Measurements from ENCODE around the gene GPN3.
"Not testable (repeated sequence)": the region's sequence is repeated elsewhere in the genome, so short reads cannot be mapped to it uniquely, and the experiment has no call there.

The GPN3 gene

GRCh38 chr12:110444455-110444854 is 23.6 kb downstream of the GPN3 start:
- DNase-seq (ENCODE audit: low read depth, low spot score), result no peak

DNA sequence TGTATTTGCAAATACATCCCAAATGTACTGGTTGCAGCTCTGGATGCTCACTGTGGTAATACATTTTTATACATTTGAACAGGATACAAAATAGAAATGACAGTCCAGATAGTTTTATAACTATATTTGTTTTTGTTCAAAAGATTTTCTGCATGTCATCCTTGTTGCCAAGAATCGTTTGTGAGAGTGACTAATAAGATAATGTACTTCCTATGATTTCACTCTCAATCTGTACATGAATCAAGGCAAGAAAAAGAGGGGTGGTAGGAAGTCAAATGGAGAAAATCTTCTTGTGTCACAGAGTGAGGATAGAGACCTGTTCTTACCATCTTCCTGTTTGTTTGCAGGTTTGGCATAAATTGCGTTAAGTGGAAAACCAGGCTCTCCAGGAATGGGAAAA is 31.8 kb downstream of the GPN3 start:
- DNase-seq (ENCODE audit: low read depth, low spot score), result no peak

DNA sequence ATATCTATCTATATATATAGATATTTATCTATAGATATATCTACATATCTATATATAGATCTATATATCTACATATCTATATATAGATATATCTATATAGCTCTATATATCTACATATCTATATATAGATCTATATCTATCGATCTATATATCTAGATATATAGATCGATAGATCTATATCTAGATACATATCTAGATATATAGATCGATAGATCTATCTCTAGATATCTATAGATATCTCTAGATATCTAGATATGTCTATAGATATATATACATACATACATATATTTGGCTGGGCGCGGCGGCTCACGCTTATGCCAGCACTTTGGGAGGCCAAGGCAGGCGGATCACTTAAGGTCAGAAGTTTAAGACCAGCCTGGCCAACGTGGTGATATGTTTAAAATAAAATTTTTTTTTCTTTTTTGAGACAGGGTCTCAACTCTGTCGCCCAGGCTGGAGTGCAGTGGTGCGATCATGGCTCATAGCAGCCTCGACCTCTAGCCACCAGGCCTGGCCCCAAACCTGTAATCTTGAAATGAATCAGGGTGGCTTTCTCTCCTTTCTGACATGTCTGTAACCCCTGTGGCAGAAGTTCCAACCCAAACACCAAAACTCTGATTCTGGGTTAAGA is 36.0 kb downstream of the GPN3 start:
- DNase-seq (ENCODE audit: low read depth, low spot score), result no peak

DNA sequence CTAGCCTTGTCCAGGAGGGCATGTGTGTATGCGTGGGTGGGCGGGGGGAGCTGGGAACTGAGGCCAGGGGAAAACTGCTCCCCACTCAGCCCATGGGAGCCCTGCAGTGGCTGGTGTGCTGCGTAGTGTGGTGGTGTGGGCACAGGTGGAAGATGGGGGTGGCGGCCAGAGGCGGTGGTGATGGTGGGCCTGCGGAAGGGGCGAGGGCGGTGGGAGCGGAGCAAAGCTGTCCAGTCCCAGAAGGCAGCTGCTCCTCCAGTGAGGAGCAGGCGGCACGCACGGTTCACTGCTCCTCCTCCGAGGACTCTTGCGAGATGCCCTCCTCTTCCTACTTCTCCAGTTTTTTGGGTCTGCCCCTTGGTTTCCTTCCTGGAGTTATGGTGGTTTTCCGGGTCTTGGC is 38.4 kb downstream of the GPN3 start:
- not testable (repeated sequence) for DNase-seq (ENCODE audit: low read depth, low spot score)

- no peak for DNase-seq (ENCODE audit: low read depth, low spot score)
Observed at GRCh38 chr12:110426406-110426805, 41.7 kb downstream of the GPN3 start.

DNA sequence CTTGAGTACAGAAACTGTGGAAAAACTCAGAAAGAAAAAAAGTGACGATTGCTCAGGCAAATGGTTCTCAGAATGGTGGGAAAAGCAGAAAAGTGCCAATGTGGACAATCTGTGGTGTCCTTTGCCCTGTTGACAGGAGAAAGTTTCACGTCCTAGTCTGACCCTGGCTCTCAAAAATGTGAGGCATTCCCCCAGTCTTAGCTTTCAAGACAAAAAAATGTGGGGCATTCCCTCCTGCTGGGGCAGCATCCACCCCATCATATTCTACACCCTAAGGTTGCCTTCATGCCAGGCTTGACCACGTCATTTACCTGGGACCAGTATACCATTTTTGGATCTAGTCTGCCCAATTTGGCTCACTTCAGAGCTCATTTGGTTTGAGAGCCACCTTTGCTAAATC is 43.8 kb downstream of the GPN3 start:
- no peak for DNase-seq (ENCODE audit: low read depth, low spot score)

DNA sequence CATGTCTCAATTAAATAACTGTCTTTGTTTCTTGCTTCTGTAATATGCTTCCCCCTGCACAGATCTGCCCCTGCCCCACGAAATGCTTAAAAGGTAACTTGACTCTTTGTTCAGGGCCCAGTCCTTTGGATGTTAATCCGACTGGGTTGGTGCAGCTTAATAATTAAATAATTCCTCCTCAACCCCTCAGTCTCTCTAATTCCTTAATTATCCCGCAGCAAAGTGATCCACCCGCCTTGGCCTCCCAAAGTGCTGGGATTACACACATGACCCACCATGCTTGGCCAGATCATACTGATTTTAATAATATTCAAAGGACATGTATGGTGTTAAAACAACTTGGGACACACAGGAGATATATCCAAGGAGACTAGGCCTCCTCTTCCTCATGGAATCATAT is 46.4 kb downstream of the GPN3 start:
- DNase-seq (ENCODE audit: low read depth, low spot score), result no peak

DNA sequence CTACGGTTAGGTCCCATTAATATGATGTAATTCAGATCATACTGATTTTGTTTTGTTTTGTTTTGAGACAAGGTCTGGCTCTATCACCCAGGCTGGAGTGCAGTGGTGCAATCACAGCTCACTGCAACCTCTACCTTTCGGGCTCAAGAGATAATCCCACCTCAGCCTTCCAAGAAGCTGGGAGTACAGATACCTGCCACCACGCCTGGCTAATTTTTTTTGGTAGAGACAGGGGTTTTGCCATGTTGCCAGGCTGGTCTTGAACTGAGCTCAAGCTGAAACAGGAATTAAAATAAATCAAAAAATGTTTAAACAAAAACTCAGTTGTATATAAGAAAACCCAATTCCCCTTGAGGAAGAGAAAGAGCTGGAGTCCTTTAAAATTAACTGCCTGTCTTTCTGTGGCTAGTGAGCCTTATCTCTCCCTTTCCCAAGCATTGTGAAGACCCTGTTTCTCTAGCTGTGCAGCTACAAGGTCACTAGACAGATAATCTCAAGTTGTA is 46.8 kb downstream of the GPN3 start:
- no peak for DNase-seq (ENCODE audit: low read depth, low spot score)

DNA sequence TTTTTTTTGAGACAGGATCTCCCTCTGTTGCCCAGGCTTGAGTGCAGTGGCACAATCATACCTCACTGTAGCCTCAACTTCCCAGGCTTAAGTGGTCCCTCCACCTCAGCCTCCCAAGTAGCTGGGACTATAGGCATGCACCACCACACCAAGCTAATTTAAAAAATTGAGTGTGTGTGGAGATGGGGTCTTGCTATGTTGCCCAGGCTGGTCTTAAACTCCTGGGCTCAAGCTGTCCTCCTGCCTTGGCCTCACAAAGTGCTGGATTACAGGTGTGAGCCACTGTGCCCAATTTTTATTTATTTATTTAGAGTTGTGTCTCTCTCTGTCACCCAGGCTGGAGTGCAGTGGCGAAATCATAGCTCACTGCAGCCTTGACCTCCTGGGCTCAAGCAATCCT is 47.4 kb downstream of the GPN3 start:
- DNase-seq (ENCODE audit: low read depth, low spot score), result not testable (repeated sequence)

DNA sequence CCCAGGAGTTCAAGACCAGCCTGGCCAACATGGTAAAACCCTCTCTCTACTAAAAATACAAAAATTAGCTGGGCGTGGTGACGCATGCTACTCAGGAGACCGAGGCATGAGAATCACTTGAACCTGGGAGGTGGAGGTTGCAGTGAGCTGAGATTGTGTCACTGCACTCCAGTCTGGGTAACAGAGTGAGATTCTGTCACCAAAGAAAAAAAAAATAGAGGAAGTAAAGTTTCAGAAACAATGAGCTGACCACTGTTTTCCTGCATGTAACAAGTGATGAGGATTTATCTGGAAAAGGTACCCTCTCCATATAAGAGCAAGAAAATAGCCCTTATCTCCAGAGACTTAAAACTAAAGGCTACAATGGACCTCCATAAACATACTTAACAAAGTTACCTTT is 50.9 kb downstream of the GPN3 start:
- DNase-seq (ENCODE audit: low read depth, low spot score), result not testable (repeated sequence)

DNA sequence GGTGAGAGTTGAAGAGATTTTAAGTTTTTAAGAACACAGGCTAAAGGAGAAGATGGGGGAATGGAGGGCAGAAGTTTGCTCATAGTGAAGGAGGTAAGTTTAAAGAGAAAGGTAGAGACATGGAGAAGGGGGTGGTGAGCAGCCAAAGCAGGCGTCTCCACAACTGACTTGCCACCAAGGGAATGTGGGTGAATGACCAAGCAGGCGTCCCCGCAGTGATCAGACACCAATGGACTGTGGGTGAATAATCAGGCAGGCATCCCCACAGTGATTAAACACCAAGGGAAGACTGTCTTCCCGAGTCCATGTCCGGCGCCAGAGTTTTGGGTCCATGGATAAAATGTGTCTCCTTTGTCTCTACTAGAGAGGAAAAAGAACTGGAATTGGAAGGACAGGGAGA is 58.0 kb downstream of the GPN3 start:
- not testable (repeated sequence) for DNase-seq (ENCODE audit: low read depth, low spot score)

DNA sequence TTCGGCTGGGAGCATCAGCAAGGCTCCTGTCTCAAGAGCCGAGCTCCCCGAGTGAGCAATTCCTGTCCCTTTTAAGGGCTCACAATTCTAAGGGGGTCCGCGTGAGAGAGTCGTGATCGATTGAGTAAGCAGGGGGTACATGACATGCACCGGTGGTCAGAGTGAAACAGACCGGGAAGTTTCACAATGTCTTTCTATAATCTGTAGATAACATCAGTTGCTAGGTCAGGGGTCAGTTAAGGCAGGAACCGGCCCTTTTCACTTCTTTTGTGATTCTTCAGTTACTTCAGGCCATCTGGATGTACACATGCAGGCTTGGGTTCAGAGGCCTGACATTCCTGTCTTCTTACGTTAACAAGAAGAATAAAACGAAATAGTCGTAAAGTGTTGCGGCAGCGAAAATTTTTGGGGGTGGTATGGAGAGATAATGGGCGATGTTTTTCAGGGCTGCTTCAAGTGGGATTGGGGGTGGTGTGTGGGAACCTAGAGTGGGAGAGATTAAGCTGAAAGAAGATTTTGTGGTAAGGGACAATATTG is 62.9 kb downstream of the GPN3 start:
- DNase-seq (ENCODE audit: low read depth, low spot score), result not testable (repeated sequence)

GRCh38 chr12:110403976-110404682 is 63.9 kb downstream of the GPN3 start:
- no peak for DNase-seq (ENCODE audit: low read depth, low spot score)

DNA sequence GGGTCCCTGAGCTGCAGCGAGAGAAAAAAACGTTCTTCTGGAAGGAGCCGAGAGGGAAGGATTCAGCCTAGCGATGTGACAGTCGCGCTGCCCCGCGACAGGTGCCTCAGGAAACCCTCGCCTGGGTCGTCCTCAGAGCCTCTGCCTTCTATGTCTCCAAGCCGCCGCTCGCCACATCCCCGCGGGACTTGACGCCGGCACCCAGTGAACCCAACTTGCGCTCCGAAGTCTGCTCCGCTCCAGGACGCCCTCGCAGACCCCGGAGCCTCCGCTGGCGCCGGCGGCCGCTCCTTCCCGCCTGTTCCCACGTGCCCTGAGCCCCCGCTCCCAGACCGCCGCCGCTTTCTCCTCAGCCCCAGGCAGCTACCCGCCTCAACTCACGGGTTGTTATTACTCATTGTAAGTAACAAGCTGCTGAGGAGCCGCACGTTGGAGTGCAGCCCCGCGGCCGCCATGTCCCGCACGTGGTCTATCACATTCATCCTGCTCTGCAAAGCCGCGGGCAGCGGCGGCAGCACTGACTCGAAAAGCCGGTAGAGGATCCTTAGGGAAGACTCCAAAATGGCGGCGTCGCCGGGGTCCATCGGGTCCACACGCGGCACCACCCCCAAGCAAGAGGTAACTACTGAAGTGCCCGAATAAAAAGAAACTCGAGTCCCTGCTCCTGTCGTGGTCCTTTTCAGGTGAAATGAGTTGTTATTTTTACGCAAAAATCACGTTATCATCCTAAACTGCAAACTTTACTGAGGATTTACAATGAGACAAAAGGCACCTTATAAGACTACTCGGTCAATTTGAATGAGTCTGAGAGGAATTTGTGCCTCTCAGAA is 64.7 kb downstream of the GPN3 start, which contains the start of gene ANAPC7:
TSS of gene ANAPC7 (minus strand) at position 563 of the 830 bp plus-strand sequence. CDS start at position 482, 81 bp downstream.
- DNase-seq (ENCODE audit: low read depth, low spot score), result peak; percentile 72
